SHP77 (cell line): ENCODE data around the gene FAM168A.

Experiments used
- DNase-seq, 2 experiments: peaks; one replicate each; lab custom pipeline; 2025; lab: John Stamatoyannopoulos, UW

The FAM168A gene

DNA sequence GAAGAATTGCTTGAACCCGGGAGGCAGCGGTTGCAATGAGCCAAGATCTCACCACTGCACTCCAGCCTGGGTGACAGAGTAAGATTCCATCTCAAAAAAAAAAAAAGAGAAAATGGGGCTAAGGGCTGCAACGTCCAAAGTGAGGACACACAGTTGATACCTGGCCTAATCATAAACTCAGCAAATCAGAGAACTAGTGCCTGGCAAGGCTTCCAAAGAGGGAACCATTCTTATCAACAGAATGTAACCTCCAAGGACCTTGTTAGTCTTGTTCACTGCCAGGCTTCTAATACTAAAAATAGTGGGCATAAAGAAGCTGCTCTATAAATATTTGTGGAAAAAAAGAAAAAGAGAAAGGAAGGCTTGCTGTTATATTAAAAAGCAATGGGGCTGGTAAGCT is 42.3 kb downstream of the FAM168A start:
- DNase-seq: no peak

DNA sequence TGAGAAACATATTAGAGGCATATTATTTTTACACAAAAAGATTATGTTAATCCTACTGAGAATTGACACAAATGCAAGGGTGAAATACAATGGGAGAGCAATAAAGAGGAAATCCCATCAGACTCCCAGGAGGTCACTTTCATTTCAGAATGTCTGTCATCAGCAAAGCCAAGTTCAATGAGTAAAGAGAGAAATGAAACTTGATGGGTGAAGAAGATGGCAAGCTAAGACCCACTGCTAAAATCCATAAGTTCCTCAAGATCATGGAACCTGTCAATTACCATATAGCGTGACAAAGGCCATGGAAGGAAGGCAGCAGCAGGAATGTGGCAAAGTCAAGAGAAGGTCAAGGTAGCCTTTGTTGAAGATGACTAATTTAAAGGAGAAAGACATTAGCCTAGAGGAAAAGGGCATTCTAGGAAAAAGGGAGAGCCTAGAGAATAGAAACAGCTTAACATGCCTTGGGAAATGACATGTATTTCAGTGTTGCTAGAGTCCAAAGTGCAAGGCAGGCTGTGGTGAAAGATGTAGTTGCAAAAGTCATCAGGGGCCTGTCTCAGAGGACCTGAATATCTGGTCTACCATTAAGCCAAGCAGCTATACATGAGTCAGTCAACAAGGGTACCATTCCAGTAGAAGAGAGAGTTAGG is 43.1 kb downstream of the FAM168A start:
- no peak for DNase-seq

DNA sequence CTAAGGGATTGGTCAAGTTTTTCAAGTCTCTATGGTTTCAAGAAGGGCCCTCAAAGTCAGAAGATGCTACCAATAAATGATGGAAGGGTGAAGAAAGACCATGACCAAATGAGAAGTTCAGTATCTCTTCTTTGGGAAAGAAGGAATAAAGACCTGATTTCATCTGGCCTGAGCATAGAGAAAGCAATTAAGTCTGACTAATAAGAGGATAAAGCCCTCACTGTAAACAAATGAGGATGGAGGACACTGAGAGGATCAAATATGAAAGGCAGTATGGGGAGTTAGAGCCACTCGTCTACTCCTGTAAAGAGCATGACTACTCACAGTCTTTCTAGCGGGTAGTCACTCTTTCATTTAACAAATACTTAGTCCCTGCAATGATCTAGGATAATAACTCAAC is 44.6 kb downstream of the FAM168A start:
- DNase-seq: no peak

DNA sequence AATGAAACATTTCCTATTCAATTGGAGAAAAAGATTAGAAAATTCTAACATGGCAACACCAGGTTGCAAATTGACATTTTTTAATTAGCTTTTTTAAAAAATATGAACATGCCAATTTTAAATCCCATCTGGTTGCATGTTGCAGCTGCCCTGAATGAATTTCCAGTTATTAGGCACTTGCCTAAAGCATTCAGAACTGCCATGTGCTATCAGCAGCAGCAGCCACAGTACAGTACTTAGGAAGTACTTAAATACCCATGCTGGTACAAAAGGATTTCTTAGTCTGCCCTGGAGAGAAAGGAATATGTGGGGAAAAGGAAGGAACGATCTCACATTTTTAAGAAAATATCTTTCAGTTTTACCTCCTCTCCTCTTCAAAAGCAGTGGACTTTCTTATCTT is 46.2 kb downstream of the FAM168A start:
- DNase-seq: no peak

DNA sequence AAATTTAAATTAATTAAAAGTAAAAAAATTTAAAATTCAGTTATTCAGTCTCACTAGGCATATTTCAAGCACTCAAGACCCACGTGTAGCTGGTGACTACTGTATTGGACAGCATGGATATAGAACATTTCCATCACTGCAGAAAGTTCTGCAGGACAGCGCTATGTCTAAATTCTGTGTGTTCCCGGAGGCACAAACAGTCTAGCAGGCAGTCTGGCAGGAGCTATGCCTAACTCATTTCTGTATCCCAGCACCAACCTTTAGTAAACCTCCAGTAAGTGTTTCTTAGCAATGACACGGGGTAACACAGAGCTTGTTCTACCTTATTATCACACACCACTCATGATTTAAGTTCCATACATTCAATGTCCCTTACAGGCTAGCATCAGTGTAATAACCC is 48.5 kb downstream of the FAM168A start:
- no peak for DNase-seq

DNA sequence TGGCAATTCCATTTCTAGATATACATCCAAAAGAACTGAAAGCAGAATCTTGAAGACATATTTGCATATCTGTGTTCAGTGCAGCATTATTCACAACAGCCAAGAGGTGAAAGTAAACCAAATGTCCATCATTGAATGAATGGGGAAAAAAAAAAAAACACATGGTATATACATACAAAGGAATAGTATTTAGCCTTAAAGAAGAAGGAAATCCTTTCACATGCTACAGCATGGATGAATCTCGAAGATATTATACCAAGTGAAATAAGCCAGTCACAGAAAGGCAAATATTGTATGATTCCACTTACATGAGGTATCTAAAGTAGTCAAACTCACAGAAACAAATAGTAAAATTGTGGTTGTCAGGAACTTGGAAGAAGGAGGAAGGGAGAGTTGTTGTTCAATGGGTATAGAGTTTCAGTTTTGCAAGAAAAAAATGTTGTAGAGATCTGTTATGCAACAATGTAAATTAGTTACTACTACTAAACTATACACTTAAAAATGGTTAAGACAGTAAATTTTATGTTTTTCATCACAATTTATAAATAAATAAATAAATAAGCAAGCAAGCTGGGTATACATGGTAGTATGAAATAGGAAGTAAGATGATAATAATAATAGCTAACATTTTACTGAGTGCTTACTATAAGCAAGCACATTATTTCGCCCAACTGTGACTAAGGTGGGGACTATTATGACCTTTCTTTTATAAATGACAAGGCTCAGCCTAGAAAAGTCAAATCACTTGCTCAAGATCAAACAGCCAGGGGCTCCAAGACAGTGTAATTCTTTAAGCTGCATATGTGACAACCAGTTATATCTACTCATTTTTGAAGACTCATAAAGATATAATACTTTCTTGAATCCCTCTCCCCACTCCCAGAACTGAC is 50.0 kb downstream of the FAM168A start:
- DNase-seq: no peak

DNA sequence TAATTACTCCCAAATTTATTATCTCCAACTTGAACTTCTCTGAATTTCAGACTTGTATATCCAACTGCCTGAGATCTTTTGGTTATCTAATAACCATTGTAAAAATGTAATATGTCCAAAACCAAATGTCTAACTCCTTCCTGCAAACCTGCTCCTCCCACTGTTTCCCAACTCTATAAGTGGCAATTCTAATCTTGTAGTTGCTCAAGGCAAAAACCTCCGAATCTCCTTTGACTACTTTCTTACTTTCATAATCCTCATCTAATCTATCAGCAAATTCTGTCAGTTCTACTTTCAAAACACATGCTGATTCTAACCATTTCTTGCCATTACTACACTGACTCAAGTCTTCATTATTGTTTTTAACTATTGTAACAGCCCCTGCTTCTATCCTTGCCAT is 55.7 kb downstream of the FAM168A start:
- no peak for DNase-seq

DNA sequence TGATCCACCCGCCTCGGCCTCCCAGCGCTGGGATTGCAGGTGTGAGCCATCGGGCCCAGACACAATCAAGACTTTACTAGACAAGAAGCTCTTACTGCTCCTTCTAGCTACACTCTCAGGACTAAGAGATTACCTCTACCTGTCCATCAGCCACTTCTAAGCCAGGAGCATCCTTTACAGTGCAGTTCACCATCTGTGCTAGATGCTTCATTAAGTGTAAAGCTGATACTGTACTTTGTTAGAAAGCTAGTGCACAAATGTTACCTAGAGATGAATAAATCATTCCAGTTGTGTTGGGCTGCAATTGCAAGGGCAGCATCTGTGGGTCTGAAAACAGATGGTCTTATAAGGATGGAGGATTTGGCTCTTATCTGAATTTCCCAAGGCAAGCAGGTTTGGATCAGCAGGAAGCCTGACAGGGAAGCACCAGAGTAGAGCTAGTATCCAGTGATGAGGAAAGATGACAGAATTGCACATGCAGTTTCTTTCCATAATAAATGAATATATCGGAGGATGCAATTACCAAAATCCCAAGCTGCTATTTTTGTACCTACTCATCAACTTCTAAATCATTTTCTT is 58.3 kb downstream of the FAM168A start:
- no peak for DNase-seq

DNA sequence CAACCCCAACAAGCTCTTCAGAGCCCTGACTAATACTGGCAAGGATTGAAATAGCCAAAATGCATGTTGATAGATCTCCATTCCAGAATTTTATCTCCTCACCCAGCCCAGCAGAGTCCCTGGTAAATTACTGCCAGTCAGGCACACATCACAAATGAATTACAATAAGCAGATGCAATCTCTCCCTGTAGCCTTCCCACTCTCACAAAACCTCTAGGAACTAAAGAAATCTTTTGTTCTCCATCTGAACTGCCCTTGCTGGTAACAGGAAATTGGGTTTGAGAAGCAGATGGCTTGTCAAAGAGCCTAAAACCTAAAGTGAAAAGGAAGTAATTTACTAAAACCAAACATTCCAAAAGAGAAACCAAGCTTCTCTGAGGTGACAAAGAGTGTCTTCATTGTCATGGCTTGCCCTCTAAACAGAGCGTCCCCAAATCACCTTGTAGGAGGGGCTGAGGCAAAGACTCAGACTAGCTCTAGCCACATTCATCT is 59.5 kb downstream of the FAM168A start:
- no peak for DNase-seq

DNA sequence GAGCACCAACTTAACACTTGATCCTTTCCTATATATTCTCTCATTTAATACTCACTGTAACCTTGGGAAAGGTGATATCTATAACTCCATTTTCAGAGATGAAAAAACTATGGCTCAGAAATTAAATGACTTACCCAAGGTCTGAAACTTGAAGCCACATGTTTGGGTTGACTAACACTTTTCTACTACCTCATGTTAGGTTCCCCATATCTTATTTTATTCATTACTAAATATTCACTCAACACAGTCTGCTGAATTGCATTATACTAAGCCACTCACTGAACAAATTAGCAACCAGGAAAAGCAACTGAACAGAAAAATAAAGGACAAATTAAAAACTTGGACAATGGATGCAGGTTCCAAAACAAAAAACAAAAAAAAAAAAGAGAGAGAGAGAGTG is 59.9 kb downstream of the FAM168A start:
- DNase-seq: no peak

DNA sequence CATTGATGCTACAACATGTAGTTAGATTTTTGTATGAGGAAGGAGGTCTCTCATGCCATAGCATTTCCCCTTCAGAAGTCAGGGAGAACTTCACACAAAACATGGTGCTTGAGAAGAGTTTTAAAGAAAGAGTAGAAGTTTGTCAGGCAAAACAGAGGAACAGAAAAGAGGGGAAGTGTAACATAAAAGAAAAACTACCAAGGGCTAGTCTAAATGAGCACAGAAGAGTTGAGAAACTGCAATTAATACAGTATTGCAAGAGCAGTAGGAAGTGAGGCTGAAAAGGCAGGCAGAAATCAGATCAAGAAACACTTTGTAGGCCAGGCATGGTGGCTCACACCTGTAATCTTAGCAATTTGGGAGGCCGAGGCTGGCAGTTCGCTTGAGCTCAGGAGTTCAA is 61.0 kb downstream of the FAM168A start:
- DNase-seq: no peak

DNA sequence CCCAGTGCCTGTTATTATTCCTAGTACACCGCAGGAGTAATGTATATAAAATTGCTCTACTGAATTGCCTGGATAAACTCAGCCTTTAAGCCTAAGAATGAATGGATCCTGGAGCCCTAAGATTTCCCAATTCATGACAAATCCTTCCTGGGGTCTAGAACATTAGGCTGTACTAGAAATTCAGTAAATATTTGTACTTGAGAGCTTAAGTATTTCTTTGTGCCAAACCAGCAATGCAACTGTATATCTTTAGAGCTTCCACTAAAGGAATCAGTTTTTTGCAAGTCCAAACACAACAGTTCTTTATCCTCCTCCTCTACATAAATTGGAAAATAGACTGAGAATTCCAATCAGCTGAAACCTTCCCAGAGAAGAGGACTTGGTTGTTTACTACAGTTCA is 65.6 kb downstream of the FAM168A start:
- DNase-seq: no peak

DNA sequence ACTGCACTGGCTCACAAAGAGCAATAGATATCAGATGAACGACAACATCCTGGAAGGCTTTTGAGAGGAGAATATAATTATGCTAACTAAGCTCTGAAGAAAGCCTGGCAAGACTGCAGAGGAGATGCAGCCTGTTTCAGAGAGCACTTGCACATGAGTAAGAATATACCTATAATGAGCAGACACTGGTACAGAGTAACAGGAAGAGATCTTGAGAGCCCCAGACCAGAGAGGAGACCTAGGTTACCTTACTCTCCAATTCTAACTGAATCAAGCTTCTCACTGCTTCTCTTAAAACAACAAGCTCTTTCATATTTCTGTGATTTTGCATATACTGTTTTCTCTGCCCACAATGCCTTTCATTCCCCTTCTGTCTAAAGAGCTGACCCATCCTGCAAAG is 66.5 kb downstream of the FAM168A start:
- no peak for DNase-seq

DNA sequence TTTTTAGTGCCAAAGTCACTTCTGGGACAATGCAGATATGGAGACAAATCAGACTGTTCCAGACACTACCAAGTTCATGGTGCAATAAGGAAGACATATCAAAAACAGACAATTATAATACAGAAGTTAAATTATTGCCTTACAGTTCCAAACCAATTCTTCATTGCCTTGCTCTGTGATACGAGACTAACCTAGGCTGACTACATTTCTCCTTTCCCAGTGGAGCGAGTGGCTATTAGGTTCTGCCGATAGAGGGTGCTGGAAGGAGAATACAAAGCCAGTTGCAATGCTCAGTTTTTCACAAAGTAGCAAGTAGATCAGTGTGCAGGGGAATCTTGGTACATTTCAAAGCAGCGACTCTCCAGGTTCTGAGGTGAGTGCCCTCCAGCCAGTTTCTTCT is 67.8 kb downstream of the FAM168A start:
- DNase-seq: no peak

DNA sequence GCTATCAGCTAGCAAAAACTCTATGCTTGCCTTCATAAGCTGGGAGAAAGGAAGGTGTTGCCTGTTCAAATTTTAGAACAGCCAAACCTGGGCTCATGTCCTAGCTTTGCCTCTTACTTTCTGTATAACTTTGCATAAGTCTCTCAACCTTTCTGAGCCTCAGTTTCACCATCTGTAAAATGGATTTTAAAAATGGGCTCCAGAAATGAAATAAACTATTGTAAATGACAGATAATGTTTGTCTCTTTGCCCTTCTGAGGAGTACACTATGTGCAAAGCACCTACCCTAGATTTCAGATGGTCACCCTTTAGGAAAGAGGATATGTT is 68.7 kb downstream of the FAM168A start:
- no peak for DNase-seq

DNA sequence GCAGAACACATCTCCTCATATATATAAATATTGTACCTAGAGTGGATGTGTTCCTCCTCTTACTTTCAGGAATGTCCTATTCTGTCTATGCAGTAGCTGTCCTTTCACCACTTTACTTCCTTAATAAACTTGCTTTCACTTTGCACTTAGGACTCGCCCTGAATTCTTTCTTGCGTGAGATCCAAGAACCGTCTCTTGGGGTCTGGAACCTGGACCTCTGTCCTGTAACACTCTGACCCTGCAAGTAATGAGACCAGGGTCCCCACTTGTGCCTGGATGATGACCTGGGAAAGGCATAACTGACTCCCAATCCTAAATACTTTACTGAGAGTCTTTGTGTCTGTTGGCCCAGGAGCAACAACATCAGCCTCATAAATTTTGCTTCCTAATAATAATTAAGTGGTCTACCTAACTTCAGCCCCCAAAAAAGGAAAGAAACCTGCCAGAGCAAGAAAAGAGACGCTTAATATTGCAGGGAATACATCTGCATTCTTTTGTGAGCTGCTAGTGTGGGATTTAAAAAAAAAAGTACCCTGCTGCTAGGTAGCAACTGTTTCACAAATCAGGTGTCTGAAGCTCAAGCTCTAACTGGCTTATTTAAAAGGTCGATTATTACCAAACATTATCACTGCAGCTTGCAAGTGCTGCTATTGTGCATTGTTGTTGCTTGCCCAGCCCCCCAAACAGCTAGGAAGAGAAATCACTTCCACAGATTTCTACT is 69.3 kb downstream of the FAM168A start:
- no peak for DNase-seq

DNA sequence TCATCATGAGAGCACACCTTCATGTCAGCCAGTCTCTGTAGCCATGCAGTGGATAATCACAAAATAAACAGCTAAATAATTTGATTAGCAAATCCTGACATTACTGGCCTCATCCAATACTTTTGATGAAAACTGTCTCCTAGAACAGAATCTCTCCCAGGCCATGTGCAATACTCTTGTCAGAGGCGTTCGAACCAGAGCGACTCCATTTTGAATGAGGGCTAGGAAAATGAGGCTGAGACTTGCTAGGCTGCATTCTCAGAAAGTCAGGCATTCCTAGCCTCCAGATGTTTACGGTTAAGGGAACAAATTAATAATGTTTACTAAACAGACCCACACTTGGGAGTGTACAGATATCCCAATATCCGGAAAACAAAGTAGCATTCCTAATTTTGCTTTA is 69.9 kb downstream of the FAM168A start:
- DNase-seq: no peak

DNA sequence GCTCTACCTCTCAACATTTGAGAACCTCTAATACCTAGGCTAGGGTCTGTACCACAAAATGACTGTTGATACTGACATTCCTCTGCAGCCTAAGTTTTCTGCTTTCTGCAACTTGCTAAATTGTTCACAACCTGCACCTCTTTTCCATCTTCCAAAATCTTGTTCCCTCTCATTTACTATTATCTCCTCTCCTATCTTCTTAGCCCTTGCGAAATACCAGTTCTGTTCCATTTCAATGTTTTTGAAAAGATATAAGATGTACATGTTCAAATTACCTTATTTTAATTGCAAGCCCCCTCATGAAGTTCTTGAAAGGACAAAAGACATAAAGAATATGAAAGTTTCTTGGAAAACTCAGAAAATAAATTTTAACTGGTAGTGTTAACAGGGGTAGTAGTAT is 72.3 kb downstream of the FAM168A start:
- DNase-seq: no peak

DNA sequence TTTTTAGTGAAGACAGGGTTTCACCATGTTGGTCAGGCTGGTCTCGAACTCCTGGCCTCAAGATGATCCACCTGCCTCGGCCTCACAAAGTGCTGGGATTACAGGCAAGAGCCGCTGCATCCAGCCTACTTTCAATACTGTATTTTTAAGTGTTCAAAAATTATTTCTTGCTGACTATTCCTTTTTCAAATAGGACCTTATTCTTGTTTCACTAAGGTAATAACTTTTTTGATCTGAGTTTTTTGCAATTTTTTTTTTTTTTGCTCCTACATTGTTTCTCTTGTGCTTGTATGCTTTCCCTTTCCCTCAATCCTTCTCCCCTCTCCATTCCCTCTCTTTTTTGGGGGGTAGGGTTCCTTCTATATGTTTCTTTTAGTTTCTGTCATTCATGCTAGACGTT is 73.1 kb downstream of the FAM168A start:
- DNase-seq: no peak

DNA sequence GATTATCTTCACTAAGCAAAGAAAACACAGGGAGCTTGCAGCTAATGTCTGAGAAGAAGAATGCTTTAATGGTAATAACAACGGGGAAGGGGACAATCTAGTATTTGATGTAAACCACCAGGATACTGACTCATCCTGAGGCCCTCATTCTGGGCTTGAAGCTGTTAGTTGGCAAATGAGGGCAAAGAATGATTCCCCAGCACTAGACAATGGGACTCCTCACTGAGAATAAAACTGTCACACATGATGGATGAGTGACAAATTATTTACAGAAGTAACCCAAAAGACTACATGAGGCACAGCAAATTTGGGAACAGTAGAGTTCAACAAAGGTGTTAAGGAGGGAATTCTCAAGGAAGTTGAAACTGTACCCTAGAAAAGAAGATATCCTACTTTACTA is 76.3 kb downstream of the FAM168A start:
- DNase-seq: peak; percentile 9 to 24

DNA sequence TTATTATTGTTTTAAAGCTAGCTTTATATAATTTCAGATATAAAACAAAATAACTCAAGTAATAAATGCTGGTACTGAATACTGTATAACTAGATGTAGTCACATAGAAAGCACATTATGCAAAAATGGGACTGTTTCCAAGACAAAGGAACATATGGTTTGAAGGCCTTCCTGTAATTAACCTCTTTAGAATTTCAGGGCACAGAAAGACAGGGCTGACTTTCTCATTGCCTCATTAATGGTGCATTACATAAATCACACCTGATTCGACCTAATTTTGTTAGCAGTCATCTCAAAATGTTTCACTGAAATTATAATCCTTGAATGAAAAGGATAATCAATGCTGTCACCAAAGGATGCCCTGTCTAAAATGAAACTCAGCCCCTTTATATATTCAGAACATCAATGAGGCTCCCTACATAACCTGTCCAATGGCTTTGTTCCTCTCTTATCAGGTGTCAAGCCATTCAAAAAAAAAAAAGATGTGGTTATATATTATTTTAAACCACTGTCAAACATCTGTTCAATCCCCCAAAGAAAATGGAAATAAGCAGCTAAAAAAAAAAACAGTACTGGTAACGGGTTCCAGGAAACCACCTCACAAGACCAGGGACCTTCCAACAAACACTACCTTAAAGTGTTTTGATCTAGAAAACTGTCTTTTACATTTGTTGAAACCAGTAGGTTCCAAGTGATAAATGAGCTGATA is 77.4 kb downstream of the FAM168A start:
- no peak for DNase-seq

DNA sequence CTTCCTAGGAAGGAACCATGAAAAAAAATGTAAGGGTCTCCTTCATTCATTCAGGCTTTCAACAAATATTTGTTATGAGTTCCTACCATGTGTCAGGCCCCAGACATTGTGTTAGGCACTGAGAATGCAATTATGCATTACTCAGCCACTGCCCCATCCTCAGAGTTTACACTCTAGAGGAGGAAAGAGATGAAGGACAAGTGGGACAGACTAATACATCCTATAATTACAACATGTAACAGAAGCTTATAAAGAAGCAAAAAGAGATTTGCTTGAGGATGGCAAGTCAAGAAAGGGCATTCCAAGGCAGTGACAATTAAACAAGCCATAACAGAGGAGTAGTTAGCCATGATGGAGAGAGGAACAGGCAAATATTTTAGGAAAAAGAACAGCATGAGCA is 78.6 kb downstream of the FAM168A start:
- no peak for DNase-seq
